ENCODE data around the gene LRPPRC. TPM values are rescaled to one million over a fixed set of nuclear protein-coding genes. Genes with fewer than 3 reads are reported as not detected.

The LRPPRC gene
- total and polyA plus RNA-seq, 10 of the 15 experiments (the other 5 are each of a cell fraction or from before 2014, with no cell fraction given) = 34.1 to 152 (median 97.0) TPM

GRCh38 chr2:43927442-43927841 lies 68.3 kb downstream of the LRPPRC start (continued):
- TF ChIP-seq RBBP5 (conservative IDR thresholded peaks at IDR 0.05) (no peak), SREBF2 (IDR thresholded peaks at IDR 0.05; ENCODE audit: low read length) (no peak), SREBF1 (IDR thresholded peaks at IDR 0.05; ENCODE audit: low read length) (no peak), IRF4 (IDR thresholded peaks at IDR 0.05; ENCODE audit: low read depth, low read length) (0 out of 2 replicates have a peak, but pooled peaks have one; percentile 15), RUNX3 (IDR thresholded peaks at IDR 0.05; ENCODE audit: low read length) (peak; percentile 12; the same call in 1 of the 2 replicates), DPF2 (IDR thresholded peaks at IDR 0.05) (no peak), ZBTB33 (IDR thresholded peaks at IDR 0.05) (no peak), SMARCA5 (IDR thresholded peaks at IDR 0.05) (no peak), JUNB (IDR thresholded peaks at IDR 0.05) (peak; percentile 71), NRF1 (conservative IDR thresholded peaks at IDR 0.05; ENCODE audit: low read depth, low read length) (no peak), NFYA (IDR thresholded peaks at IDR 0.05; ENCODE audit: borderline replicate concordance, low read depth, low read length) (no peak)
- TF ChIP-seq, protein P1, sequence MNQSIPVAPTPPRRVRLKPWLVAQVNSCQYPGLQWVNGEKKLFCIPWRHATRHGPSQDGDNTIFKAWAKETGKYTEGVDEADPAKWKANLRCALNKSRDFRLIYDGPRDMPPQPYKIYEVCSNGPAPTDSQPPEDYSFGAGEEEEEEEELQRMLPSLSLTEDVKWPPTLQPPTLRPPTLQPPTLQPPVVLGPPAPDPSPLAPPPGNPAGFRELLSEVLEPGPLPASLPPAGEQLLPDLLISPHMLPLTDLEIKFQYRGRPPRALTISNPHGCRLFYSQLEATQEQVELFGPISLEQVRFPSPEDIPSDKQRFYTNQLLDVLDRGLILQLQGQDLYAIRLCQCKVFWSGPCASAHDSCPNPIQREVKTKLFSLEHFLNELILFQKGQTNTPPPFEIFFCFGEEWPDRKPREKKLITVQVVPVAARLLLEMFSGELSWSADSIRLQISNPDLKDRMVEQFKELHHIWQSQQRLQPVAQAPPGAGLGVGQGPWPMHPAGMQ (IDR thresholded peaks at IDR 0.05; ENCODE audit: borderline replicate concordance) = no peak

DNA sequence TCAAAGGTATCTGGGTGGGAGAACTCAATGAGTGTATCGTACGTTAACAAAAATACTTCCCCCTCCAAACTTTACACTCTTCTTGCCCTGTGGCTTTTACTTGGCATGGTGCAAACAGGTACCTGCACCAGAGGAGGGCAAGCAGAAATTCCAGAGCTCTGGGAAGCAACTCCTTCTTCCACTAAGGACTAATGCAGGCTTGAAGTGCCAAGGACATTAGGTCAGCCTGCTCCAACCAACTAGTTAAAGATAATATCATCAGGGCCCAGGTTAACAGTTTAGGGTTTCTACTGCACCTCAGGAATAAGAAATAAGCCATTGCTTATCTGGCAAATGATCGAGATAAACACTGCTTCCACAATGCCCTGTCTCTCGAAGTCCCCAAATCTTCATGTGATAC lies 70.4 kb downstream of the LRPPRC start:
- ATAC-seq (no peak), DNase-seq (ENCODE audit: low read depth, low spot score) (no peak), FAIRE-seq (no peak)
- ChIA-PET SMC1A (ENCODE audit: uncharacterized antibody, unreplicated experiment) (no interaction called here), RAD21 (ENCODE audit: unreplicated experiment) (no interaction called here), POLR2A (no interaction called here), CTCF (interaction anchor here (1.7 kb wide), 1 partner anchor 9 kb away, joined by 6 read pairs; no protein-coding TSS in a partner anchor)
- Histone ChIP-seq H3K4me2 (ENCODE audit: control insufficient read depth, insufficient read depth) (no peak overlapping the region), H3K9ac (ENCODE audit: control insufficient read depth, insufficient read depth, low read length) (no peak overlapping the region), H4K20me1 (ENCODE audit: control insufficient read depth, insufficient read depth) (no peaks in the 10 kb centered on the region), H2AFZ (ENCODE audit: control insufficient read depth, low read depth, low read length) (no peak overlapping the region), H3K79me2 (ENCODE audit: control insufficient read depth, insufficient read depth, low read length) (no peaks in the 10 kb centered on the region; the same call in 1 of the 2 replicates), H3K4me3 (no peak overlapping the region), H3K4me1 (ENCODE audit: control insufficient read depth, insufficient read depth, low read length) (peaks cover 3% of the 10 kb centered on the region; the same call in 1 of the 2 replicates), H3K27ac (ENCODE audit: control insufficient read depth, insufficient read depth) (no peak overlapping the region), H3K9me3 (replicated peaks; ENCODE audit: control insufficient read depth, insufficient read depth, low read length) (no peaks in the 10 kb centered on the region), H3K27me3 (replicated peaks in 1 of 2; ENCODE audit: control insufficient read depth in 2 of 2, insufficient read depth in 2 of 2, low read length in 1 of 2) (no peaks in the 10 kb centered on the region), H3K36me3 (ENCODE audit: control insufficient read depth in 2 of 2, insufficient read depth in 2 of 2, low read length in 1 of 2) (peaks cover 3 to 13% of the 10 kb centered on the region in 2 experiments)
- no peak for TF ChIP-seq RELB (IDR thresholded peaks at IDR 0.05; ENCODE audit: low read depth)
- WGBS (ENCODE audit: insufficient coverage, insufficient replicate concordance, low lambda C conversion rate, missing lambda C conversion rate) = 98% methylated on average over 4 of the region's 4 CpGs
- intact Hi-C loops (cut with micrococcal nuclease; ENCODE audit: unreplicated experiment) = no loop called here
- no TSS peak for BruUV-seq (replicated peaks)
- in situ Hi-C loops (cut with MboI) = no loop called here
